ENCODE data around the gene SCN3A.

DNA sequence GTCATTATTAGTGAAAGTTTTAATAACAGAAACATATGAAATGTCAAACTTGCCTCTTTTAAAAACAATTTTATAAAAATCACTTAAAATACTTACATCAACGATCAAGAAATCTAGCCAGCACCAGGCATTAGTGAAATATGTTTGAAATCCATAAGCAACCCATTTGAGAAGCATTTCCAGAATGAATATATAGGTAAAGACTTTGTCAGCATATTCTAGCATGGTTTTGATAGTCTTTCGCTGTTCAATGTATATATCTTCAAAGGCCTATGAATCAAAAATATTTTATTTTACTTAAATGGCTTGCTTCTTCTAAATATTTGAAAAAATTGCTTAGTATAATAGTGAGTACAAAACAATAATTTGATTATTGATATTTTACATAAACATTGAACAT is 91.1 kb downstream of the SCN3A start:
- TF ChIP-seq JUN (IDR thresholded peaks at IDR 0.05) (no peak), POLR2A (IDR thresholded peaks at IDR 0.05; ENCODE audit: low read length) (no peak), CTCF (IDR thresholded peaks at IDR 0.05) (no peak), EP300 (IDR thresholded peaks at IDR 0.05) (no peak), BHLHE40 (IDR thresholded peaks at IDR 0.05; ENCODE audit: low read depth, low read length) (no peak), HDAC2 (IDR thresholded peaks at IDR 0.05) (no peak), MAX (IDR thresholded peaks at IDR 0.05) (no peak), RAD21 (conservative IDR thresholded peaks at IDR 0.05 in 1 of 2, IDR thresholded peaks at IDR 0.05 in 1 of 2) (no peak), MYC (IDR thresholded peaks at IDR 0.05; ENCODE audit: borderline replicate concordance, low read length) (no peak), POLR2AphosphoS2 (conservative IDR thresholded peaks at IDR 0.05; ENCODE audit: low read length) (no peak), ZFP36 (IDR thresholded peaks at IDR 0.05; ENCODE audit: borderline replicate concordance, partially characterized antibody) (no peak), ELK1 (IDR thresholded peaks at IDR 0.05; ENCODE audit: low read depth, low read length) (no peak)
- TF ChIP-seq, protein P1, sequence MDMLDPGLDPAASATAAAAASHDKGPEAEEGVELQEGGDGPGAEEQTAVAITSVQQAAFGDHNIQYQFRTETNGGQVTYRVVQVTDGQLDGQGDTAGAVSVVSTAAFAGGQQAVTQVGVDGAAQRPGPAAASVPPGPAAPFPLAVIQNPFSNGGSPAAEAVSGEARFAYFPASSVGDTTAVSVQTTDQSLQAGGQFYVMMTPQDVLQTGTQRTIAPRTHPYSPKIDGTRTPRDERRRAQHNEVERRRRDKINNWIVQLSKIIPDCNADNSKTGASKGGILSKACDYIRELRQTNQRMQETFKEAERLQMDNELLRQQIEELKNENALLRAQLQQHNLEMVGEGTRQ (IDR thresholded peaks at IDR 0.05): no peak
- TF ChIP-seq, protein P2, sequence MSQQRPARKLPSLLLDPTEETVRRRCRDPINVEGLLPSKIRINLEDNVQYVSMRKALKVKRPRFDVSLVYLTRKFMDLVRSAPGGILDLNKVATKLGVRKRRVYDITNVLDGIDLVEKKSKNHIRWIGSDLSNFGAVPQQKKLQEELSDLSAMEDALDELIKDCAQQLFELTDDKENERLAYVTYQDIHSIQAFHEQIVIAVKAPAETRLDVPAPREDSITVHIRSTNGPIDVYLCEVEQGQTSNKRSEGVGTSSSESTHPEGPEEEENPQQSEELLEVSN (IDR thresholded peaks at IDR 0.05; ENCODE audit: borderline replicate concordance, low read depth): no peak

Measured in A549 (cell line).